Stimulated activated CD8-positive, alpha-beta memory T cell treated with anti-CD3 and anti-CD28 coated beads, Interleukin-12 subunit alpha, Interleukin-12 subunit beta, amount 100 ng/mL, for 24 hours (primary cell): ENCODE results near the gene WNT9A.

Experiments
- DNase-seq: peaks from one replicate; pipeline ENCODE4 v3.0.0-alpha.2; 2020; ENCODE audit errors: extremely low read depth

The WNT9A gene

GRCh38 chr1:227924168-227924832, 23.4 kb downstream of the WNT9A start:
- no peak for DNase-seq

- DNase-seq: no peak
Observed at GRCh38 chr1:227923353-227924167, 24.2 kb downstream of the WNT9A start.

- no peak for DNase-seq
Observed at GRCh38 chr1:227922501-227923352, 25.0 kb downstream of the WNT9A start.

- DNase-seq: no peak
Observed at GRCh38 chr1:227921461-227922185, 26.1 kb downstream of the WNT9A start.

- no peak for DNase-seq
Observed at GRCh38 chr1:227920896-227921295, 26.8 kb downstream of the WNT9A start.

DNA sequence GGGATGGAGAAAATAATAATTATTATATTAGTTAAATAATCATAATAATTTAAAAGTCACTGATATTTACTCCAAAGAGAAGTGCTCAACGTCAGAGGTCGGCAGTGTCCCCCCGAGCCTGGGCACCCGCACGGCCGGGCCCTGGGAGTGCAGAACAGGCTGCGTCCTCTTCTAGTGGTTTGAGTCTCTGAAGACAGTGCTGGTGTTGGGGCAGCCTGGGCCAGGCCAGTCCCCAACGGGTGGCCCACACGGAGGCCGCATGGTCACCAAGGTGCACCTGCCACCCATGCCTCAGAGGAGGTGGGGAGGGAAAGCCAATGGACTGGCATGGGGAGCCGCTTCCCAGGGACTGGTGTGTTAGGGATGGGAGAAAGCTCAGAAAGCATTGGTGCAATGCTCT, 27.3 kb downstream of the WNT9A start:
- DNase-seq: no peak

DNA sequence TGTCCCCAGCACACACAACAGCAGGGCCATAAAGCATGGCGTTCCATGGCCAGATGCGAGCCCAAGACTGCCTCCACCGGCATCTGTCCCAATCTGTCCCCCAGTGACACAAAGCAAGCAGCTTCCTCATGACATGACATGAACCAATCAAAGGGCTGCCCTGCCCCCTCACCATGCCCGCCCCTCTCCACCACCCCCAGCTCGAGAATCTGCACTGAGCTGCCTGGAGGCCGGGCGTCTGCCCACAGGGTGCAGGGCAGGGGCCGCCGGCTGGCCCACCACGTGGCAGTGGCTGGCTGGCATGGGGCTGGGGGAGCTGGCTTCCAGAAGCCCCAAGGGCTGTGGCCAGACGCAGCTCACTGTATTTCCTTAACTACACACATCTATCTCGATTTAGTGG, 27.8 kb downstream of the WNT9A start:
- DNase-seq: no peak

DNA sequence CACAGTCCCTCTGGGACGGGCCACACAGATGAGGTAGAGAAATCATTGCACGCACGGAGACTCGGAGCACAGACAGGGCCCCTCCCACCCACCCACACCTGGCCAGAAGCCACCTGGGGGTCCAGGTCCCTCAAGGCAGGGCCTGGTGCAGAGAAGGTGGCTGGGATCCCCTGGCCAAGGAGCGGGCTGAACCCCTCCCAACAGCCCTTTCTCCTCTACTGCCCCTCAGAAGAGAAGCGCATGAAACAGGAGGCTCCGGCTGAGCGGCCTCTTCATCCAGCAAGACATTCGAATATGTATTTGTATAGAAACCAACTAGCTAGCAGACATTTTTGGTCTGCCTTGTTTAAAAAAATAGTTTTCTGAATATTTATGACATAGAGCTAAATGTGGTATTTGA, 29.0 kb downstream of the WNT9A start:
- DNase-seq: no peak

DNA sequence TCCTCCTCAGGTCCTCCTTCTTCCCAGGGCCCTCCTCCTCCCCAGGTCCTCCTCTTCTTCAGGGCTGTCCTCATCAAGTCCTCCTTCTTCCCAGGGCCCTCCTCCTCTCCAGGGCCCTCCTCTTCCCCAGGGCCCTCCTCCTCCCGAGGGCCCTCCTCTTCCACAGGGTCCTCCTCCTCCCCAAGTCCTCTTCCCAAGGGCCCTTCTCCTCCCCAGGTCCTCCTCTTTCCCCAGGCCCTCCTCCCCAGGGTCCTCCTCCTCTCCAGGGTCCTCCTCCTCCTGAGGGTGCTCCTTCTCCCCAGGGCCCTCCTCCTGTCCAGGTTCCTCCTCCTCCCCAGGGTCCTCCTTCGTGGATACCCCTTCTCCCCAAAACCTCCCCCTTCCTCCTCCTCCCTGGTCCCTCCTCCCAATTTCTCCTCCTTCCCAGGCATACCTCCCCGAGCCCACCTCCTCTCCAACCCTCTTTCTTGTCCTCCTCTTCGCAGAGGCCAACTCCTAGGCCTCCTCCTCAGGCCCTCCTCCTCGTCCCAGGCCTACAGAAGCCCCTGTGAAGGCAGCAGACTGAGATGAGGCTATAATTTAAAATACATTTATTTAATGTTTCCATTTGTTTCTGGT, 29.5 kb downstream of the WNT9A start:
- DNase-seq: no peak

DNA sequence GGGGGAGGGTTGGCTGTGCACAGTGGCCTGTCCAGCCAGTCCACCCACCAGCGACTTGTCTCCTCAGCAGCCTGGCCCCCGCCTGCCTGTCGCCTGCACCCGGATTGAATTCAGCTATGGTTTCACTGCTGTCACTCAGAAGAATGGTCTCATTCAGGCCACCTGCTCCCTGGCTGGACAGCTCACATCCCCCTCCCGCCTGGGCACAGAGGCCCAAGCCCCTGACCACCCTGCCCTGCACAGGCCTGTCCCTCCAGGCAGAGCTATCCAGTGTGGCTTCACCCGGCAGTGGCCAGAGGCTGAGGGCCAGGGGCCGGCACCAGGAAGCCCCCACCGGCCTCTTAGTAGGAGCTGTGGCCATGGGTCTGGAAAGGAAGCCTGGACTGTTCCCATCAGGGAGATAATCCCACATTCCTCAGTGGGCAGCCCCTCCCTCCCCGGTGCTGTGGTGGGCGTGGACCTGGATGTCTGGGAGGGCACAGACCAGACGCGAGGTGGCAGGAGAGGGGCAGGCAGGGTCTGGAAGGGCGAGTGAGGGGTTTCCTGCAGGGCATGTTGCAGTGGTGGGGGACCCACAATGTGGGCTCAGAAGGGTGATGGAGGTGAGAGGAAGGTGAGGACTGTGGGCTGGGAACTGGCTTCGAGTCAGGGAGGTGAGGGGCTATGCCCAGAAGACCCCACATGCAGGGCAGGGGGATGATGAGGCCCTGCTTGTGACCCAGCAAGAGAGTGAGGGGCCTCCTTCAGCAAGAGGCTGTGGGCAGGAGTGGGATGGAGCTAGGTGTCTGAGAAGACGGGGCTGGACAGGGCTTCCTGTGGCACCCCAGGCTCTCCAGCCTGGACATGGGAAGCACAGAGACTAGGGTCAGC, 30.4 kb downstream of the WNT9A start:
- no peak for DNase-seq

DNA sequence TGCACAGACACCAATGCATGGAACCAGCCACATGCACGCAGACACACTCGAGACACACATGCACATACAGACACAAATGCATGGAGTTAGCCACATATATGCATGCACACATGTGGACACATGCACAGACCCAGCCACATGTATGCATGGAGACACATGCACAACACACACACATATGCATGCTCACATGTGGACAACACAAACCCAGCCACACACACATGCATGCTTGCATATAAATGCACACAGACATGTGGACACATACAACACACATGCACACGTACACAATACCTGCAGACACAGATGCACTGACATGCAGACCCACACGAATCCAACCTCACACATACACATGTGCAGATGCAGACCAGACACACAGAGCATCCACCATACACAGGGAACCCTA, 31.1 kb downstream of the WNT9A start:
- DNase-seq: no peak

- no peak for DNase-seq
Observed at GRCh38 chr1:227915564-227916553, 31.9 kb downstream of the WNT9A start.

DNA sequence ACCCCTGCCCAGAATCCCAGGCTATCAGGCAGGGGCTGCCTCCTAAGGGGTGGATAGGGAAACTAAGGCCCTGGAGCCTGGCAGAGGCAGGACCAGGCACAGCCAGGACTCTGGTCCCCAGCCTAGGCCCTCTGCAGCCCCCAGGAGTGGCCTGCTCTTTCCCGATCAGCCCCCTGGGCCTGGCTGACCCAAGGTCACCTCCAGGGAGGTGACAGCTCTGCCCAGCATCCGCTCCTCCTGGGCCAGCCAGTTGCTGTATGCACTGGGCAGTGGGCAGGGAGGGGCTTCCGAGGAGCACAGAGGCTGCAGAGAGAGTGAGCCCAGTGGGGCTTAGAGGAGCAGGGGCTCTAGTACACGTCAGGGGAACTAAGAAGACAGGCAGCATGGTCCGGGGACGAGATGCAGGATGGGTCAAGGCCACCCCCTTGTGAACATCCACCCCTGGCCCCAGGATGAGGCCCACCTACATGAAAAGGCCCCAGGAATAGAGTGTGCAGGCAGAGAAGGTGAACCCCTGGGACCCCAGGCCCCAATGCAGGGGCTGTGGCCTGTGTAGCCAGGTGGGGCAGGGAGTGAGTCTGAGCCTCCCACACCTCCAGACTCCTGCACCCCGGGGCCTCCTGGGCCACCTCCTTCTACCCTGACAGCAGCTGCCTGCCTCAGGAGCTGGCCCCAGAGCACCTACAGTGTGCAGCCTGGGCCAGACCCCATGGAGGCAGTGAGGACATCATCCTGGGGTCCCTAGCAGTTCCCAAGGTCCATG, 32.8 kb downstream of the WNT9A start:
- no peak for DNase-seq

DNA sequence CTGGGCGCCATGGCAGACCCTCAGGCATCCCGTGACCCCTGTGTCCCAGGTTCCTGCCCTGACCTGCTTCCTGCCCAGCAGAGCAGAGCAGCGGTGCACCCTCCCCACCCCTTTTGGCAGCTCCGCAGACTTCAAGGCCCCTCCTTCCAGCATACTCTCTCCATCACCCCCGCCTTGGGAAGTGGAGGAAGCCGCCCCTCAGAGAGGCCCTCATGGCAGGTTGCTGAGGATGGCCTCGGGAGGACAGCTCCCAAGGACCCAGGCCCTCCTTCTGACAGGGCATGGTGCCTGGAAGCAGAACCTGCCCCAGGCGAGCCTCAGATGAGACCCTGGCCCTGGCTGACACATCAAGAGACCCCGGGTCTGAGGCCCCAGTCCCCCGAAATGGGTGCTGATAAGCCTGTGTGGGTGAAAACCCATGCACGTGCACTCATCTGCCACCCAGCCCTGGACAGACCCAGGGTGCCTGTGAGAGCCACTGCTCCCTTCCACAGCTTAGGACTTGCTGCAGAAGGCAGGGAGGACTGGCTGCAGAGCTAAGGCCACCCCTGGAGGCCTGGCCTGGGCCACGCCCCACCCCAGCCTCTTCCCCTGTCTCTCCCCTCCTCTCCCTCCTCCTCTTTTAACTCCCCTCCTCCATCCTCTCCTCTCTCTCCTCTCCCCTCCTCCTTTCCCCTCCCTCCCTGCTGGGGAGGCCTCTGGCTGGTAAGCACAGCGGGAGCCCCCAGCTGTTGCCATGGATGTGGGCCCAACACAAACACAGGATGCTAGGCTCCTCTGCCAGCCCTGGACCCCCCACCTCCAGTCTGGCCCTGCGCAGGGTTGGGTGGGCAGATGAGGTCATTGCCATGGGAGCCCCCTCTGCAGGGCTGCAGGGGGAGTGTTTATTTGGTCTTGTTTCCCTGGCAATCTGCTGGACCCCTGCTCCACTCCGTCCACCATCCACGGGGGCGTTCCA, 33.7 kb downstream of the WNT9A start:
- DNase-seq: no peak

DNA sequence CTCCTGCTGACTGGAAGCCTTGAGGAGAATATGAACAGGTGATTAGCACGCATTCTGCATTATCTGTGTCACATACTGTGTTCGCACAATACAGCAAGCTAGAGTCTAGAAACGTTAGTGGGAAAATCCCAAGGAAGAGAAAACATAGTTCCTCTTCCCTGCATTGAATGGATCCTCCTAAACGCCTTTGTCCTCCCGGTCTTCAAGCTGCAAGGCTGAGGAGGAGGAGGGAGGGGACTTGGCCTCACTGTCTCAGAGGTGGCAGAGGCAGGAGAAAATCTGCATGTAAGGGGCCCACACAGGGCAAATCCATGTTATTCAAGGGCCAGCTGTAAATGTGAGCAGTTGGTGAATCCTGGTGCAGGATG, 34.4 kb downstream of the WNT9A start:
- no peak for DNase-seq

DNA sequence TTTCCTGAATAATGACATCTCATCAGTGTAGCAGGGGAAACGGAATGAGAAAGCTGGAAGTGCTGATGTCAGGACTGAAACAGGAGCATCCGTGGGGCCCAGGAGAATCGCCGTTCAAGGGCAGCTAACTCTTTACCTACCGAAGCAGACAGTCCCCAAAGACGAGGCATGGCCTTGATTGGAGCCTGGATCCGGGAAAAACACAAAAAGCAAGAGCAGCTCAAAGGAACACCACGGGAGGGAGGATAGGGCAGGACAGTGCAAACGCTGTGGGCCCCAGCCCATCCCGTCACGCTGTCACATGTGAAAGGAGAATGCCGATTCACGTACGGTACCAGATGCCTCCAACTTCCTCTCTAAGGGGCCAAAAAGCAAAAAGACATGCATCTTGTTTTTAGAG, 34.9 kb downstream of the WNT9A start:
- DNase-seq: no peak

DNA sequence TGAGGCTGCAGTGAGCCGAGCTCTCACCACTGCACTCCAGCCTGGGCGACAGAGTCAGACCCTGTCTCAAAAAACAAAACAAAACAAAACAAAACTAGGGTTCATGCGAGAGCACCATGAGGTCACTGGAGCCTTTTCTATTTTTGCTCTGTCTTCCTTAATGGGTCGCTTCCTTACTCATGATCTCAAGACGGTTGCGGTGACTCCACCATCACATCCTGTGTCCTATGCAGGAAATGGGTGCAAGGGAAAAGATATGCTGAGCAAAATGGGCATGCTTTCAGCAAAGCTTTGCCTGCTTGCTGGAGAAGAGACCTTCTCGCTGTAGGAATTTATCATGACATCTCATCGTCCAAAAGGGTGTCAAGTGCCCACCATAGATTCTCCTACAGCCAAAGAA, 36.4 kb downstream of the WNT9A start:
- no peak for DNase-seq
